SH-SY5Y (cell line): Measurements from ENCODE around the gene SCN4B.

Experiments
- GATA2 ChIP-seq: IDR thresholded peaks from 2 replicates; pipeline ENCODE4 v1.6.1; 2011; ENCODE audit warnings: mild to moderate bottlenecking, low read depth, low read length
- GATA3 ChIP-seq: IDR thresholded peaks from 2 replicates; pipeline ENCODE4 v1.6.1; 2011; ENCODE audit warnings: low read depth, mild to moderate bottlenecking, low read length, moderate library complexity

- TF ChIP-seq GATA2 (no peak), GATA3 (no peak)
Observed at GRCh38 chr11:118168751-118169150, 16.1 kb upstream of the SCN4B start.
